ENCODE results near the gene C19orf67. TPM values are rescaled to one million over a fixed set of nuclear protein-coding genes. Genes with fewer than 3 reads are reported as not detected.
A peak's percentile ranks its signal among the peaks of the same experiment; 100 is the strongest.

C19orf67 gene
- total RNA-seq, 1 experiment from 2014 or later = not detected

DNA sequence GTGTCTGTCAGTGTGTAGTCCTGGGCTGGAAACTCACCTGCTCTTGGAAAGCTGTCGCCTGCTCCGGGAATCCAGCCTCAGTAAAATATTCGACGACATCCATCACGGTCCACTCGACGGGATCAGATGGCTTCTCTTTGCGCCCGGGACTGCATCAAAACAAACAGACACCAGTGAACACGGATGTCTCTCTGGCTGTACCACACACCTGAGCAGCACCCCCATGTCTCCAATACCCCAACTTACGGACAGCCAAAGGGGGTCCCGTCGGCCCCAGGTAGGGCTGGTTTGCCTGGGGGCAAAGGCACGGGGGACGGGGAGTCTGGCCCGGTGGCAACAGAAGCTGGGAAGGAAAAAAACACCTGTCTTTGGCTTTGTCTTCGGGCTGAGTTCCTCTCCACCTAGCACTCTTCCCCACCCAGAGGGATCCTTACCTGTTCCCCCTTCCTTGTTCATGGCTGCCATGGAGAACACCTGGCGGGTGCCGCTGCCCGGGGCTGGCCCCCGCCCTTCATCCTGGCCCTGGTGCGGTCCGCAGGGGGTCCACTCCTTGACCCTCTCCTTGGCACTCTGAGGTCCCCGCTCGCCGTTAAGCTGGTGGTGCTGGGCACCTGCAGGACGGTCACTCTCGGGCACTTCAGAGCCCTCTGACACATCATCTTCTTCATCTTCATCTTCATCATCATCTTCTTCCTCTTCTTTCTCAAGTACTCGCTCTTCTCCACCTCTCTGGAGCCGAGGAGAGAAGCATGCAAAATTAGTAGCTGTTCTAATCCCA is 3.2 kb upstream of the C19orf67 start:
- Mint-ChIP-seq H3K36me3 (ENCODE audit: insufficient read depth, unreplicated experiment) (peaks cover 39% of the 10 kb centered on the region), H3K9me3 (ENCODE audit: low read depth, unreplicated experiment) (no peaks in the 10 kb centered on the region), H3K4me3 (ENCODE audit: low read depth, unreplicated experiment) (peak overlapping the region; percentile 61), H3K27ac (ENCODE audit: unreplicated experiment) (peak overlapping the region; percentile 45), H3K27me3 (ENCODE audit: unreplicated experiment) (no peaks in the 10 kb centered on the region), H3K4me1 (ENCODE audit: low read depth, unreplicated experiment) (peaks cover 8% of the 10 kb centered on the region)
- no peak for TF ChIP-seq CTCF (IDR thresholded peaks at IDR 0.05; ENCODE audit: unreplicated experiment)
- DNase-seq = no peak
- intact Hi-C loops (cut with micrococcal nuclease; ENCODE audit: unreplicated experiment) = no loop called here
- CTCF ChIA-PET = no interaction called here
- no TSS peak for BruUV-seq (replicated peaks)

DNA sequence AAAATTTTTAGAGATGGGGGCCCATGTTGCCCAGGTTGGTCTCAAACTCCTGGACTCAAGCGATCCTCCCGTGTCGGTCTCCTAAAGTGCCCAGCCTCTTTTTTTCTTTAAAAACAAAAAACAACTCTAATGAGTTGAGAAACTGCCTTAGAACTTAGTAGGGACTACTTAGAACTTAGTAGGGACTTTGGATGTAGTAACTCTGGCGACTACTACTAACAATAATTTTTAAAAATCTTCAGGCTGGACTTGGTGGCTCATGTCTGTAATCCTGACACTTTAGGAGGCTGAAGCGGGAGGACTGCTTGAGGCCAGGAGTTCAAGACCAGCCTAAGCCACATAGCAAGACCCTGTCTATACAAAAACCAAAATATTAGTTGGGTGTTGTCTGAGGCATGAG is 515 bp upstream of the C19orf67 start:
- Mint-ChIP-seq H3K4me1 (ENCODE audit: low read depth, unreplicated experiment) (peaks cover 8% of the 10 kb centered on the region), H3K36me3 (ENCODE audit: insufficient read depth, unreplicated experiment) (peaks cover 39% of the 10 kb centered on the region), H3K4me3 (ENCODE audit: low read depth, unreplicated experiment) (no peak overlapping the region), H3K27ac (ENCODE audit: unreplicated experiment) (no peak overlapping the region), H3K9me3 (ENCODE audit: low read depth, unreplicated experiment) (no peaks in the 10 kb centered on the region), H3K27me3 (ENCODE audit: unreplicated experiment) (no peaks in the 10 kb centered on the region)
- BruUV-seq (replicated peaks) = no TSS peak
- no peak for DNase-seq
- no peak for TF ChIP-seq CTCF (IDR thresholded peaks at IDR 0.05; ENCODE audit: unreplicated experiment)
- intact Hi-C loops (cut with micrococcal nuclease; ENCODE audit: unreplicated experiment) = no loop called here
- CTCF ChIA-PET = no interaction called here

- Mint-ChIP-seq H3K9me3 (ENCODE audit: low read depth, unreplicated experiment) (no peaks in the 10 kb centered on the region), H3K4me1 (ENCODE audit: low read depth, unreplicated experiment) (no peaks in the 10 kb centered on the region), H3K36me3 (ENCODE audit: insufficient read depth, unreplicated experiment) (peaks cover 20% of the 10 kb centered on the region), H3K27me3 (ENCODE audit: unreplicated experiment) (no peaks in the 10 kb centered on the region), H3K4me3 (ENCODE audit: low read depth, unreplicated experiment) (peak overlapping the region; percentile 86), H3K27ac (ENCODE audit: unreplicated experiment) (no peak overlapping the region)
- intact Hi-C loops (cut with micrococcal nuclease; ENCODE audit: unreplicated experiment) = no loop called here
- BruUV-seq (replicated peaks) = no TSS peak
- no peak for TF ChIP-seq CTCF (IDR thresholded peaks at IDR 0.05; ENCODE audit: unreplicated experiment)
- no peak for DNase-seq
- CTCF ChIA-PET = interaction anchor here (0.9 kb wide), 1 partner anchor 153 kb away, joined by 3 read pairs; no protein-coding TSS in a partner anchor
Observed at GRCh38 chr19:14082675-14082960, 3.0 kb downstream of the C19orf67 start.

- H3K36me3 Mint-ChIP-seq (ENCODE audit: insufficient read depth, unreplicated experiment) = peaks cover 17% of the 10 kb centered on the region
- intact Hi-C loops (cut with micrococcal nuclease; ENCODE audit: unreplicated experiment) = no loop called here
- no peak for TF ChIP-seq CTCF (IDR thresholded peaks at IDR 0.05; ENCODE audit: unreplicated experiment)
- DNase-seq = peak; percentile 62
- BruUV-seq (replicated peaks) = TSS peak; percentile 65
- H3K4me3 Mint-ChIP-seq (ENCODE audit: low read depth, unreplicated experiment) = peak overlapping the region; percentile 86
- H3K9me3 Mint-ChIP-seq (ENCODE audit: low read depth, unreplicated experiment) = no peaks in the 10 kb centered on the region
- no peaks in the 10 kb centered on the region for H3K27me3 Mint-ChIP-seq (ENCODE audit: unreplicated experiment)
- H3K4me1 Mint-ChIP-seq (ENCODE audit: low read depth, unreplicated experiment) = no peaks in the 10 kb centered on the region
- CTCF ChIA-PET = interaction anchor here (0.6 to 0.9 kb wide), 3 partner anchors 52 to 428 kb away, joined by 3 to 8 read pairs (median 5); no protein-coding TSS in a partner anchor
- H3K27ac Mint-ChIP-seq (ENCODE audit: unreplicated experiment) = peak overlapping the region; percentile 87
Observed at GRCh38 chr19:14081797-14082674, 3.5 kb downstream of the C19orf67 start.

Measured in Calu3 (cell line).